T-helper 2 cell treated with Interferon-gamma antibody and Interleukin-4, amounts not matched to agents 100 ng/mL and 5 ng/mL, for 36 hours (primary cell): ENCODE measurements around the gene KRABD2.
"Not testable (repeated sequence)": the region's sequence is repeated elsewhere in the genome, so short reads cannot be mapped to it uniquely, and the experiment has no call there.

Source experiments
- intact Hi-C: fragments of 100-400 bp; cut with micrococcal nuclease; formaldehyde crosslinking; loops from one replicate; pipeline ENCODE4 v1.15.1; 2023

Gene KRABD2

GRCh38 chr17:8376271-8377067 lies at the start of gene KRABD2:
TSS of gene KRABD2 (minus strand) at chr17:8376704.
- intact Hi-C loops = no loop called here

GRCh38 chr17:8421571-8421970 lies 45.1 kb upstream of the KRABD2 start:
- intact Hi-C loops = no loop called here

- intact Hi-C loops = no loop called here
Observed at GRCh38 chr17:8420041-8420934, 43.8 kb upstream of the KRABD2 start.

- intact Hi-C loops = no loop called here
Observed at GRCh38 chr17:8419305-8419704, 42.8 kb upstream of the KRABD2 start.

GRCh38 chr17:8418471-8418870 lies 42.0 kb upstream of the KRABD2 start:
- intact Hi-C loops = no loop called here

- intact Hi-C loops = no loop called here
Observed at GRCh38 chr17:8417806-8418205, 41.3 kb upstream of the KRABD2 start.

GRCh38 chr17:8413938-8414337 lies 37.4 kb upstream of the KRABD2 start:
- intact Hi-C loops = no loop called here

- intact Hi-C loops = no loop called here
Observed at GRCh38 chr17:8413328-8413727, 36.8 kb upstream of the KRABD2 start.

- intact Hi-C loops = no loop called here
Observed at GRCh38 chr17:8412089-8412488, 35.6 kb upstream of the KRABD2 start.

- intact Hi-C loops = loop anchor here (1.0 kb wide), 1 partner anchor 335 kb away; no protein-coding TSS in a partner anchor
Observed at GRCh38 chr17:8410883-8411238, 34.4 kb upstream of the KRABD2 start.

GRCh38 chr17:8409966-8410882 lies 33.7 kb upstream of the KRABD2 start:
- intact Hi-C loops = loop anchor here (1.0 kb wide), 1 partner anchor 336 kb away; no protein-coding TSS in a partner anchor

GRCh38 chr17:8408371-8408770 lies 31.9 kb upstream of the KRABD2 start:
- intact Hi-C loops = no loop called here

- intact Hi-C loops = no loop called here
Observed at GRCh38 chr17:8406174-8406573, 29.7 kb upstream of the KRABD2 start.

GRCh38 chr17:8405499-8406016 lies 29.1 kb upstream of the KRABD2 start:
- intact Hi-C loops = no loop called here

GRCh38 chr17:8402921-8403536 lies 26.5 kb upstream of the KRABD2 start:
- intact Hi-C loops = no loop called here

GRCh38 chr17:8401107-8401506 lies 24.6 kb upstream of the KRABD2 start:
- intact Hi-C loops = no loop called here

- intact Hi-C loops = no loop called here
Observed at GRCh38 chr17:8398980-8399379, 22.5 kb upstream of the KRABD2 start.

- intact Hi-C loops = no loop called here
Observed at GRCh38 chr17:8397636-8398035, 21.1 kb upstream of the KRABD2 start, which contains the start of gene RNF222. TSS of gene RNF222 (minus strand) at chr17:8397827. CDS start at chr17:8393461, 4,366 bp downstream.

GRCh38 chr17:8394497-8394896 lies 18.0 kb upstream of the KRABD2 start:
- intact Hi-C loops = not testable (repeated sequence)

GRCh38 chr17:8393470-8394231 lies 17.1 kb upstream of the KRABD2 start:
- intact Hi-C loops = no loop called here
